CD14-positive monocyte (primary cell): ENCODE measurements around the gene EIF2AK2. TPM values are rescaled to one million over a fixed set of nuclear protein-coding genes. Genes with fewer than 3 reads are reported as not detected.

Experiments used
- DNase-seq, 3 donors: peaks; one replicate each; pipeline ENCODE4 v3.0.0-alpha.2; 2011 to 2022
- H2AFZ ChIP-seq: 2 replicates; pipeline ENCODE4 v1.6.0; 2012; ENCODE audit warnings: mild to moderate bottlenecking, low read depth, low read length, inconsistent platforms; ENCODE audit not compliant: insufficient read depth, poor library complexity, severe bottlenecking
- H3K27ac ChIP-seq, 2 donors: 1 replicate in 1 of 2; 2 replicates in 1 of 2; pipeline ENCODE4 v1.5.1; 2012 to 2013; ENCODE audit warnings: low read length in 2 of 2, control low read depth in 1 of 2, inconsistent platforms in 1 of 2, low read depth in 1 of 2, mild to moderate bottlenecking in 1 of 2
- H3K27me3 ChIP-seq, 2 donors: one replicate each; pipeline versions ENCODE4 v1.6.0 to v1.6.1; 2011 to 2013; ENCODE audit warnings: low read length in 2 of 2; ENCODE audit not compliant: control insufficient read depth in 2 of 2, insufficient read depth in 2 of 2
- H3K36me3 ChIP-seq, 2 donors: replicated peaks in 1 of 2; 1 replicate in 1 of 2; 2 replicates in 1 of 2; pipeline versions ENCODE4 v1.5.1 to v1.6.1; 2012 to 2013; ENCODE audit warnings: low read length in 2 of 2, control low read depth in 1 of 2, inconsistent platforms in 1 of 2, mild to moderate bottlenecking in 1 of 2; ENCODE audit not compliant: insufficient read depth in 2 of 2, control insufficient read depth in 1 of 2
- H3K4me1 ChIP-seq, 2 donors: 1 replicate in 1 of 2; 2 replicates in 1 of 2; pipeline versions ENCODE4 v1.5.1 to v1.6.1; 2012 to 2013; ENCODE audit warnings: low read length in 2 of 2, control low read depth in 1 of 2, inconsistent platforms in 1 of 2, mild to moderate bottlenecking in 1 of 2, moderate library complexity in 1 of 2; ENCODE audit not compliant: insufficient read depth in 2 of 2, control insufficient read depth in 1 of 2
- H3K4me2 ChIP-seq: replicated peaks from 2 replicates; pipeline ENCODE3; 2012; ENCODE audit warnings: low read length, moderate library complexity, mild to moderate bottlenecking; ENCODE audit not compliant: poor library complexity, severe bottlenecking; ENCODE audit errors: extremely low read depth
- H3K4me3 ChIP-seq, 3 experiments: fragments of 200-600 bp in 1 of 3; sonication (generic) in 1 of 3; replicated peaks in 1 of 3; 1 replicate in 2 of 3; 2 replicates in 1 of 3; pipeline ENCODE4 v1.5.1; 2011 to 2013; ENCODE audit warnings: low read length in 3 of 3, mild to moderate bottlenecking in 3 of 3, control low read depth in 2 of 3, low read depth in 2 of 3, inconsistent platforms in 1 of 3, moderate library complexity in 1 of 3
- H3K79me2 ChIP-seq: 2 replicates; pipeline ENCODE4 v1.6.0; 2012; ENCODE audit warnings: mild to moderate bottlenecking, control low read depth, inconsistent platforms, low read length, moderate library complexity; ENCODE audit not compliant: insufficient read depth
- H3K9ac ChIP-seq: 2 replicates; pipeline ENCODE4 v1.6.0; 2017; ENCODE audit warnings: low read length, mild to moderate bottlenecking; ENCODE audit not compliant: insufficient read depth, poor library complexity, severe bottlenecking
- H3K9me3 ChIP-seq, 2 donors: replicated peaks in 1 of 2; 1 replicate in 1 of 2; 2 replicates in 1 of 2; pipeline versions ENCODE4 v1.5.1 to v1.6.1; 2012 to 2013; ENCODE audit warnings: low read length in 2 of 2, control low read depth in 1 of 2; ENCODE audit not compliant: control insufficient read depth in 1 of 2, insufficient read depth in 1 of 2
- H4K20me1 ChIP-seq: 2 replicates; pipeline ENCODE4 v1.6.0; 2012; ENCODE audit warnings: mild to moderate bottlenecking, low read length, control low read depth, moderate library complexity; ENCODE audit not compliant: insufficient read depth
- H3K27ac Mint-ChIP-seq, 7 donors: one replicate each; pipeline ENCODE4 v1.8.0; 2020; ENCODE audit warnings: mild to moderate bottlenecking in 7 of 7, mixed read lengths in 7 of 7, moderate library complexity in 6 of 7, inconsistent platforms in 2 of 7
- H3K27me3 Mint-ChIP-seq, 3 donors: one replicate each; pipeline ENCODE4 v1.8.0; 2021 to 2022; ENCODE audit warnings: low read depth in 3 of 3, mild to moderate bottlenecking in 3 of 3, mixed read lengths in 3 of 3, moderate library complexity in 3 of 3, inconsistent platforms in 1 of 3
- H3K36me3 Mint-ChIP-seq, 2 donors: one replicate each; pipeline ENCODE4 v1.8.0; 2020; ENCODE audit warnings: mixed read lengths in 2 of 2, inconsistent platforms in 1 of 2, mild to moderate bottlenecking in 1 of 2
- H3K4me1 Mint-ChIP-seq: one replicate; pipeline ENCODE4 v1.8.0; 2020; ENCODE audit warnings: mild to moderate bottlenecking, mixed read lengths
- H3K4me3 Mint-ChIP-seq, 2 donors: one replicate each; pipeline ENCODE4 v1.8.0; 2020; ENCODE audit warnings: mild to moderate bottlenecking in 2 of 2, mixed read lengths in 2 of 2, moderate library complexity in 1 of 2
- H3K9me3 Mint-ChIP-seq, 7 donors: one replicate each; pipeline ENCODE4 v1.8.0; 2020 to 2022; ENCODE audit warnings: mixed read lengths in 7 of 7, mild to moderate bottlenecking in 6 of 7, moderate library complexity in 6 of 7, inconsistent platforms in 2 of 7
- CTCF ChIP-seq: fragments of 200-600 bp; IDR thresholded peaks from one replicate; pipeline ENCODE4 v1.8.0; 2022; ENCODE audit warnings: antibody characterized with exemption, mild to moderate bottlenecking
- WGBS: methylation state at CpG from one replicate; pipeline ENCODE4 v1.1.5; 2013; ENCODE audit warnings: missing lambda C conversion rate; ENCODE audit not compliant: insufficient coverage; 5-methylcytosine and 5-hydroxymethylcytosine counted together
- intact Hi-C, 2 donors: fragments of 100-400 bp; cut with micrococcal nuclease; formaldehyde crosslinking; loops; one replicate each; pipeline versions ENCODE4 v1.15.0 to v1.15.1; 2023
- polyA plus RNA-seq, 3 donors: library from polyadenylated mRNA; depleted of rRNA in 1 of 3; unstranded in 2 of 3; stranded (reverse) in 1 of 3; fragments of 300-500 nt in 2 of 3; fragments of >200 nt in 1 of 3; fragmentation: Illumina TruSeq in 2 of 3; gene quantifications; 1 replicate in 2 of 3; 2 replicates in 1 of 3; pipeline ENCODE4 v1.2.3, GENCODE V29; 2012 to 2021

Gene EIF2AK2
- polyA plus RNA-seq, 3 donors = 7.9 to 23.4 (median 17.6) TPM

DNA sequence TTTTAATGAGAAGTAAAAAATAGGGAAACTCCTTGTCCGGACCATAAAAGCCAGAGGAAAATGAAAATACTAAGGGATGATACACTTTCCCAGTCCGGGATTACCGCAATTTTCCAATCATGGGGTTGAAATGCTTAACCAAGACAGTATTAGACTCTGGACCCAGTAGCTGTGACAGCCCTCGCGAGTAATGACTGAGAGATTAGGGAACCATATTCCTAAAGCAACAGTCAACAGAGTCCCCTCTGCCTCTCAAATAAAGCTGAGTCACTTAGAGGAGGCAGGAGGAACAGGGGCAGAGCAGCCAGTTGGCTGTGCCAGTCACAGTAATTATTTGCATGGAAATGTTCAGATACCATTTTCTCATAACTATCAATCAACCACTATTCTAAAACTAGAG, 37.6 kb downstream of the EIF2AK2 start:
- no peak overlapping the region for H3K9ac ChIP-seq
- no peak overlapping the region for H3K4me3 Mint-ChIP-seq
- intact Hi-C loops = no loop called here
- no peak for TF ChIP-seq CTCF
- H3K27me3 Mint-ChIP-seq = no peaks in the 10 kb centered on the region
- no peaks in the 10 kb centered on the region for H3K4me1 Mint-ChIP-seq
- H3K4me1 ChIP-seq = no peaks in the 10 kb centered on the region
- H3K9me3 ChIP-seq = no peaks in the 10 kb centered on the region
- no peak for DNase-seq
- no peaks in the 10 kb centered on the region for H3K27me3 ChIP-seq
- H3K79me2 ChIP-seq = no peaks in the 10 kb centered on the region
- H3K4me2 ChIP-seq = no peak overlapping the region
- H2AFZ ChIP-seq = no peak overlapping the region
- peak overlapping the region in 1 of 7 donors; percentile 61 for H3K27ac Mint-ChIP-seq
- no peak overlapping the region for H3K27ac ChIP-seq
- H3K36me3 ChIP-seq = peaks cover 55 to 80% of the 10 kb centered on the region in 2 donors
- peaks cover 57 to 87% of the 10 kb centered on the region in 2 donors for H3K36me3 Mint-ChIP-seq
- no CpG with 5 or more reads among the region's 5 CpGs for WGBS
- peaks cover 0 to 2% (median 0%) of the 10 kb centered on the region in 7 donors for H3K9me3 Mint-ChIP-seq
- no peak overlapping the region for H3K4me3 ChIP-seq
- H4K20me1 ChIP-seq = no peaks in the 10 kb centered on the region

DNA sequence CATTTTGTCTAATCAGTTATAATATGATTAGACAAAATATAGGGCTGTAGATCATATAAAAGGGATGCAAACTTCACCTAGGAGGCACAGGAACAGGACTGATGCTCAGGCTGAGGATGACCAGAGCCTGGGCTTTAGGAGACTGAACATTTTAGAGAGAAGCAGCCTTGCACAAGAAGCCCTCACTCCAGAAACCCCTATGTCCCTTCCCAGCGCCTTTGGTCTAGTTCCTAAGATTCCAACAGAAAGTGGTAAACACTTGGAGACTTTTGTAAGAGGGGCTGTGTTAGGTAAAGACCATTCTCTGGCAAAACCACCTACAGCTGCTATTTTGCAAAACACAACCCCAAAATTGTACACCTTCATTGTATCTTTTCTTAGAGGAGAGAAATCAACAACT, 39.2 kb downstream of the EIF2AK2 start:
- no peaks in the 10 kb centered on the region for H3K27me3 ChIP-seq
- peak overlapping the region in 1 of 2 donors; percentile 5 for H3K27ac ChIP-seq
- H3K36me3 ChIP-seq = peaks cover 67 to 80% of the 10 kb centered on the region in 2 donors
- peaks cover 60 to 85% of the 10 kb centered on the region in 2 donors for H3K36me3 Mint-ChIP-seq
- H3K79me2 ChIP-seq = no peaks in the 10 kb centered on the region
- no peak for DNase-seq
- H2AFZ ChIP-seq = no peak overlapping the region
- no peaks in the 10 kb centered on the region for H3K9me3 ChIP-seq
- no peak overlapping the region for H3K4me3 Mint-ChIP-seq
- WGBS = no CpG with 5 or more reads among the region's 1 CpG
- H4K20me1 ChIP-seq = no peaks in the 10 kb centered on the region
- intact Hi-C loops = no loop called here
- H3K9me3 Mint-ChIP-seq = peaks cover 0 to 2% (median 0%) of the 10 kb centered on the region in 7 donors
- no peak overlapping the region for H3K9ac ChIP-seq
- H3K4me2 ChIP-seq = no peak overlapping the region
- TF ChIP-seq CTCF = no peak
- H3K4me1 ChIP-seq = no peaks in the 10 kb centered on the region
- H3K4me3 ChIP-seq = no peak overlapping the region
- H3K27me3 Mint-ChIP-seq = no peaks in the 10 kb centered on the region
- peak overlapping the region in 2 of 7 donors; percentile 8 to 13 for H3K27ac Mint-ChIP-seq
- H3K4me1 Mint-ChIP-seq = no peaks in the 10 kb centered on the region
